ENCODE data around the gene RRM1. TPM values are rescaled to one million over a fixed set of nuclear protein-coding genes. Genes with fewer than 3 reads are reported as not detected.

The RRM1 gene
- total RNA-seq, 4 donors from 2014 or later = 25.3 to 35.6 (median 34.0) TPM

DNA sequence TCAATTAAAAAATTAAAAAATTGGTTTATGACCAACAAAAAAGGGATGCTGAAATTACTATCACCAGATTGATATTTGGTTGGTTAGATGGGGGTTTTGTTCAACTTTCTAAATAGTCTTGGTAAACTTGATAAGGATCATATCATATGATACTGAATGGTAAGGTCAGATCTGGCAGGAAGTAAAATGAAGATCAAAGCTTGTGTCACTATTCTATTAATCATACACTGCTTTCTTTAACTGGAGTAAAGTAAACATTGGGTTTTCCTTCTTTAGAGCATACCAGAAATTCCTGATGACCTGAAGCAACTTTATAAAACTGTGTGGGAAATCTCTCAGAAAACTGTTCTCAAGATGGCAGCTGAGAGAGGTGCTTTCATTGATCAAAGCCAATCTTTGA, 40.2 kb downstream of the RRM1 start:
- TF ChIP-seq POLR2A (IDR thresholded peaks at IDR 0.05) = no peak
- TF ChIP-seq, protein P1, sequence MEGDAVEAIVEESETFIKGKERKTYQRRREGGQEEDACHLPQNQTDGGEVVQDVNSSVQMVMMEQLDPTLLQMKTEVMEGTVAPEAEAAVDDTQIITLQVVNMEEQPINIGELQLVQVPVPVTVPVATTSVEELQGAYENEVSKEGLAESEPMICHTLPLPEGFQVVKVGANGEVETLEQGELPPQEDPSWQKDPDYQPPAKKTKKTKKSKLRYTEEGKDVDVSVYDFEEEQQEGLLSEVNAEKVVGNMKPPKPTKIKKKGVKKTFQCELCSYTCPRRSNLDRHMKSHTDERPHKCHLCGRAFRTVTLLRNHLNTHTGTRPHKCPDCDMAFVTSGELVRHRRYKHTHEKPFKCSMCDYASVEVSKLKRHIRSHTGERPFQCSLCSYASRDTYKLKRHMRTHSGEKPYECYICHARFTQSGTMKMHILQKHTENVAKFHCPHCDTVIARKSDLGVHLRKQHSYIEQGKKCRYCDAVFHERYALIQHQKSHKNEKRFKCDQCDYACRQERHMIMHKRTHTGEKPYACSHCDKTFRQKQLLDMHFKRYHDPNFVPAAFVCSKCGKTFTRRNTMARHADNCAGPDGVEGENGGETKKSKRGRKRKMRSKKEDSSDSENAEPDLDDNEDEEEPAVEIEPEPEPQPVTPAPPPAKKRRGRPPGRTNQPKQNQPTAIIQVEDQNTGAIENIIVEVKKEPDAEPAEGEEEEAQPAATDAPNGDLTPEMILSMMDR (IDR thresholded peaks at IDR 0.05) = no peak
- Histone ChIP-seq H3K27ac (no peak overlapping the region), H3K4me1 (no peaks in the 10 kb centered on the region), H3K36me3 (peaks cover 12% of the 10 kb centered on the region in 2 donors), H3K4me3 (replicated peaks in 1 of 3) (no peak overlapping the region), H3K27me3 (no peaks in the 10 kb centered on the region), H3K9me3 (no peaks in the 10 kb centered on the region)
- intact Hi-C loops (cut with DNase I) = no loop called here
- no peak for DNase-seq

DNA sequence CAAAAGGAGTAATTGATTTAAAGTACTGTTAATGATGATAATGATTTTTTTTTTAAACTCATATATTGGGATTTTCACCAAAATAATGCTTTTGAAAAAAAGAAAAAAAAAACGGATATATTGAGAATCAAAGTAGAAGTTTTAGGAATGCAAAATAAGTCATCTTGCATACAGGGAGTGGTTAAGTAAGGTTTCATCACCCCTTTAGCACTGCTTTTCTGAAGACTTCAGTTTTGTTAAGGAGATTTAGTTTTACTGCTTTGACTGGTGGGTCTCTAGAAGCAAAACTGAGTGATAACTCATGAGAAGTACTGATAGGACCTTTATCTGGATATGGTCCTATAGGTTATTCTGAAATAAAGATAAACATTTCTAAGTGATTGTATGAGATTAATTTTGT, 43.9 kb downstream of the RRM1 start:
- Histone ChIP-seq H3K27me3 (no peaks in the 10 kb centered on the region), H3K9me3 (no peaks in the 10 kb centered on the region), H3K36me3 (peaks cover 12 to 15% of the 10 kb centered on the region in 2 donors), H3K4me1 (no peaks in the 10 kb centered on the region), H3K27ac (no peak overlapping the region), H3K4me3 (replicated peaks in 1 of 3) (no peak overlapping the region)
- DNase-seq = no peak
- WGBS, 2 donors = 98 to 100% methylated on average over 1 of the region's 1 CpG
- intact Hi-C loops (cut with DNase I) = no loop called here
- TF ChIP-seq, protein P1 (IDR thresholded peaks at IDR 0.05) = no peak
- TF ChIP-seq POLR2A (IDR thresholded peaks at IDR 0.05) = no peak

DNA sequence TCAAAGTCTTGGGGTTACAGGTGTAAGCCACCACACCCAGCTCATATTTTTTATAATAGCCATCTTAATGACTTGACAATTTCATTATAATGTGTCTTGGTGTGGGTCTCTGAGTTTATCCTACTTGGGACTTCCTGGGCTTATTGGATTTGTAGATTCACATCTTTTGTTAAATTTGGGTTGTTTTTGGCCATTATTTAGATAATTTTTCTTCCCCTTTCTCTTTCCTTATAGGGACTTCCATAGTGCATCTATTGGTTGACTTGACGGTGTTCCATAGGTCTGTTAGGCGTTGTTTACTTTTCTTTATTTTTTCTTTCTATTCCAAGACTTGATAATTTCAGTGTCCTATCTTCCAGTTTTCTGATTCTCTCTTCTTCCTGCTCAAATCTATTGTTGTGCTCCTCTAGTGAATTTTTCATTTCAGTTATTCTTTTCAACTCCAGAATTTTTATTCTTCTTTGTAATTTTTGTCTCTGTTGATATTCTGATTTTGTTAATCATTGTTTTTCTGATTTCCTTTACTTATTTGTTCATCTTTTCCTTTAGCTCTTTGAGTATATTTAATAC, 45.6 kb downstream of the RRM1 start:
- Histone ChIP-seq H3K4me3 (replicated peaks in 1 of 3) (no peak overlapping the region), H3K4me1 (no peaks in the 10 kb centered on the region), H3K9me3 (no peaks in the 10 kb centered on the region), H3K36me3 (peaks cover 11 to 12% of the 10 kb centered on the region in 2 donors), H3K27ac (no peak overlapping the region), H3K27me3 (no peaks in the 10 kb centered on the region)
- intact Hi-C loops (cut with DNase I) = no loop called here
- WGBS, 2 donors = 98 to 100% methylated on average over 2 of the region's 2 CpGs
- DNase-seq = no peak
- TF ChIP-seq, protein P1 (IDR thresholded peaks at IDR 0.05) = no peak
- TF ChIP-seq POLR2A (IDR thresholded peaks at IDR 0.05) = no peak

DNA sequence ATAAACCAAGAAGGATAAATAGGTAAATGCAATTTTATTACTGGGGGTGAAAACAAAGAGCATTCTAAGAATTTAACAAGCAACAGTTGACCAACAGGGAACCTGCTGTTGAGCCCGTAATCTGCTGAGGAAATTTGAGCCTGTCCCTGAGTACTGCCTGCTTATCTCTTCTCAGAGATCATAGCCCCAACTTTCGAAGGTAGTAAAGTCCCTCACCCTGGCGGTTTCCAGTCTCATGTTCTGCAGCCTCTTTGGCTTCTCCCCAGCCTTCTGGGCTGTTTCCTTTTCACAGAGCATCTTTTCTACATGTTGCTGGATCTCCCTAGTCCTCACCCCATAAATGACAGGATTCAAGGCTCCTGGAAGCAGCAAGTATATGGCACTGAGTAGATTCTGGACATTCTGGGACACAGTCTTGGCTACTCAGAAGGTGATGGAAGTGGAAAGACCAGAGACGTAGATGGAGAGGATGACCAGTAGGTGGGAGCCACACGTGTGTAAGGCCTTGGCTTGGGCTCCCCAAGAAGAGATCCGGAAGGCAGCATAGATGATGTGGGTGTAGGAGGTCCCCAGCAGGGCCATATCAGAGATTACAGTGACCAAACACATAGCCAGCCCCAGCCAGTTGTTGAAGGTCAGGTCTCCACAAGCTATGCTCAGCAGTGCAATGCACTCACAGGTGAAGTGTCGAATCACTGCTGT, 51.6 kb downstream of the RRM1 start:
- WGBS, 2 donors = 79 to 81% methylated on average over 7 of the region's 7 CpGs
- intact Hi-C loops (cut with DNase I) = no loop called here
- H3K27ac ChIP-seq = no peak overlapping the region
- no peak overlapping the region for H3K4me3 ChIP-seq (replicated peaks in 1 of 3)
- H3K9me3 ChIP-seq = no peaks in the 10 kb centered on the region
- H3K36me3 ChIP-seq = no peaks in the 10 kb centered on the region
- TF ChIP-seq POLR2A (IDR thresholded peaks at IDR 0.05) = no peak
- TF ChIP-seq, protein P1 (IDR thresholded peaks at IDR 0.05) = no peak
- no peaks in the 10 kb centered on the region for H3K4me1 ChIP-seq
- no peak for DNase-seq
- no peaks in the 10 kb centered on the region for H3K27me3 ChIP-seq

DNA sequence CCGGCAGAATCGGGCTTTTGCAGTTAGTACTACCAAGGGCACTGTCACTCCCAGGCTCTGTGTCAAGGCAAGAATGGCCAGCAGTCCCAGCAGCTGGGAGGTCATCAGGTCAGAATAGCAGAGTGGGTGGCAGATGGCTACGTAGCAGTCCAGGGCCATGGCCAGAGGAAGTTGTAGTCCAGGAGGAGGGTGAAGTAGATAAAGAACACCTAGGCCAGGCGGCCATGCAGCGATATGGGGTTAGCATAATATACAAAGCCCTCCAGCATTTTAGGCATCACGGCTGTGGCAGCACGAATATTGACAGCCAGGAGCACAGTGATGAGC, 52.1 kb downstream of the RRM1 start:
- Histone ChIP-seq H3K36me3 (no peaks in the 10 kb centered on the region), H3K27me3 (no peaks in the 10 kb centered on the region), H3K4me1 (no peaks in the 10 kb centered on the region), H3K27ac (no peak overlapping the region), H3K9me3 (no peaks in the 10 kb centered on the region), H3K4me3 (replicated peaks in 1 of 3) (no peak overlapping the region)
- TF ChIP-seq POLR2A (IDR thresholded peaks at IDR 0.05) = no peak
- TF ChIP-seq, protein P1 (IDR thresholded peaks at IDR 0.05) = no peak
- 89 to 93% methylated on average over 7 of the region's 7 CpGs for WGBS, 2 donors
- no peak for DNase-seq
- intact Hi-C loops (cut with DNase I) = no loop called here
